Subcutaneous adipose tissue (tissue), 4 donors: Measurements from ENCODE around the gene TWIST2. TPM values are rescaled to one million over a fixed set of nuclear protein-coding genes. Genes with fewer than 3 reads are reported as not detected.

Source experiments
- total RNA-seq, 4 donors: library from RNA; depleted of rRNA; stranded (reverse); fragments of >200 nt; gene quantifications; one replicate each; pipeline ENCODE4 v1.1.0, GENCODE V29; 2016
- TF ChIP-seq, protein P1 (sequence below): fragments of 450-650 bp; IDR thresholded peaks from one replicate; pipeline ENCODE4 v1.5.1; 2016; ENCODE audit warnings: low read depth, mild to moderate bottlenecking, control low read depth, antibody characterized with exemption, moderate library complexity

TWIST2 gene
- total RNA-seq, result 100 to 1,000 TPM in 2 of 4 donors, 10 to 100 TPM in 2; 90.8 to 282 (median 125) TPM

DNA sequence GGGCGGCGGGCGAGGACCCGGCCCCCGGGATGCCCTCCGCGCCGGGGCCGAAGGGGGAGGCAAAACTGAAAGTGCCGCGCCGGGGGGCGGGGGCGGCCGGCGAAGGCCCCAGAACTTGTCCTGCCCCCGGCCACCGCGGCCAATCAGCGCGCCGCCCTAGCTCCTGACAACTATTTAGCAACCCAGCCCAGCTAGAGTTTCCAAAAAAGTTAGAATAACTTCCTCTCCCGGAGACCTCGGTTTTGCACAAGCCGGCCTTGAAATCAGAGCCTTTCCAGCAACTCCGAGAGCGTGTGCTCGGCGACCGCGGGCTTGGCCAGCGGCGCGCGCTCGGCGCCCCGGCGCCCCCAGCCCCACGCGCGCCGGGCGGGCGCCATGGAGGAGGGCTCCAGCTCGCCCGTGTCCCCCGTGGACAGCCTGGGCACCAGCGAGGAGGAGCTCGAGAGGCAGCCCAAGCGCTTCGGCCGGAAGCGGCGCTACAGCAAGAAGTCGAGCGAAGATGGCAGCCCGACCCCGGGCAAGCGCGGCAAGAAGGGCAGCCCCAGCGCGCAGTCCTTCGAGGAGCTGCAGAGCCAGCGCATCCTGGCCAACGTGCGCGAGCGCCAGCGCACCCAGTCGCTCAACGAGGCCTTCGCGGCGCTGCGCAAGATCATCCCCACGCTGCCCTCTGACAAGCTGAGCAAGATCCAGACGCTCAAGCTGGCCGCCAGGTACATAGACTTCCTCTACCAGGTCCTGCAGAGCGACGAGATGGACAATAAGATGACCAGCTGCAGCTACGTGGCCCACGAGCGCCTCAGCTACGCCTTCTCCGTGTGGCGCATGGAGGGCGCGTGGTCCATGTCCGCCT is at the start of gene TWIST2:
TWIST2 (plus strand) TSS at position 245 of the 850 bp plus-strand sequence; CDS start at position 376, 131 bp downstream.
- TF ChIP-seq, protein P1, sequence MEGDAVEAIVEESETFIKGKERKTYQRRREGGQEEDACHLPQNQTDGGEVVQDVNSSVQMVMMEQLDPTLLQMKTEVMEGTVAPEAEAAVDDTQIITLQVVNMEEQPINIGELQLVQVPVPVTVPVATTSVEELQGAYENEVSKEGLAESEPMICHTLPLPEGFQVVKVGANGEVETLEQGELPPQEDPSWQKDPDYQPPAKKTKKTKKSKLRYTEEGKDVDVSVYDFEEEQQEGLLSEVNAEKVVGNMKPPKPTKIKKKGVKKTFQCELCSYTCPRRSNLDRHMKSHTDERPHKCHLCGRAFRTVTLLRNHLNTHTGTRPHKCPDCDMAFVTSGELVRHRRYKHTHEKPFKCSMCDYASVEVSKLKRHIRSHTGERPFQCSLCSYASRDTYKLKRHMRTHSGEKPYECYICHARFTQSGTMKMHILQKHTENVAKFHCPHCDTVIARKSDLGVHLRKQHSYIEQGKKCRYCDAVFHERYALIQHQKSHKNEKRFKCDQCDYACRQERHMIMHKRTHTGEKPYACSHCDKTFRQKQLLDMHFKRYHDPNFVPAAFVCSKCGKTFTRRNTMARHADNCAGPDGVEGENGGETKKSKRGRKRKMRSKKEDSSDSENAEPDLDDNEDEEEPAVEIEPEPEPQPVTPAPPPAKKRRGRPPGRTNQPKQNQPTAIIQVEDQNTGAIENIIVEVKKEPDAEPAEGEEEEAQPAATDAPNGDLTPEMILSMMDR, result no peak

DNA sequence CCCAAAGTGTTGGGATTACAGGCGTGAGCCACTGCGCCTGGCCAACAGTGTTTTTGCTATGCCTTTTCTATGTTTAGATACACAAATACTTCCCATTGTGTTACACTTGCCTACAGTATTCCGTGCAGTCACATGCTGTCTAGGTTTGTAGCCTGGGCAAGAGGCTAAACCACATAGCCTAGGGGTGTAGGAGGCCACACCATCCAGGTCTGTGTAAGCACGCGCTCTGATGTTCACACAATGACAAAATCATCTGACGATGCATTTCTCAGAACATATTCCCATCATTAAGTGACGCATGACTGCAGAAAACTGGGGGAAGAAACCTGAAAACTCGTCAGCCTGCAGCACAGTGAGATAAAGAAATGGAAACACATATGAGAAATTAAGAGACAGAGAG is 46.1 kb upstream of the TWIST2 start:
- TF ChIP-seq, protein P1, result no peak

DNA sequence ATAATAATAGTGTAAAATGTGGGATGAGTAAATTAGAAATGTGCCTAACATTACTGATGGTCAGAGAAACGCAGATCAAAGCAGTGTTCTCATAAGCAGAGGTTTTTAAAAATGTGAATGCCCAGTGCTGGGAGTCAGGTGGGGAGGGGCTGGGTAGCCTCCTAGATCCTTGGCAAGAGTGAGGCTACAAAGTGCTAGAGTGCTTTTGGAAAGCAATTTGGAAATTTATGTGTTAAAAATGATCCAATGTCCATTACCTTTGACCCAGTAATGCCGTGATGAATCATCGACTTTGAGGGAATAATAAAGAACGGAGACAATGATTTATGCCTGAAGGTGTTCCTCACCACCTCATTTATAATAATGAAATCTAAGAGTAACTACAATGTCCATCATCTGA is 44.9 kb upstream of the TWIST2 start:
- TF ChIP-seq, protein P1, result no peak

DNA sequence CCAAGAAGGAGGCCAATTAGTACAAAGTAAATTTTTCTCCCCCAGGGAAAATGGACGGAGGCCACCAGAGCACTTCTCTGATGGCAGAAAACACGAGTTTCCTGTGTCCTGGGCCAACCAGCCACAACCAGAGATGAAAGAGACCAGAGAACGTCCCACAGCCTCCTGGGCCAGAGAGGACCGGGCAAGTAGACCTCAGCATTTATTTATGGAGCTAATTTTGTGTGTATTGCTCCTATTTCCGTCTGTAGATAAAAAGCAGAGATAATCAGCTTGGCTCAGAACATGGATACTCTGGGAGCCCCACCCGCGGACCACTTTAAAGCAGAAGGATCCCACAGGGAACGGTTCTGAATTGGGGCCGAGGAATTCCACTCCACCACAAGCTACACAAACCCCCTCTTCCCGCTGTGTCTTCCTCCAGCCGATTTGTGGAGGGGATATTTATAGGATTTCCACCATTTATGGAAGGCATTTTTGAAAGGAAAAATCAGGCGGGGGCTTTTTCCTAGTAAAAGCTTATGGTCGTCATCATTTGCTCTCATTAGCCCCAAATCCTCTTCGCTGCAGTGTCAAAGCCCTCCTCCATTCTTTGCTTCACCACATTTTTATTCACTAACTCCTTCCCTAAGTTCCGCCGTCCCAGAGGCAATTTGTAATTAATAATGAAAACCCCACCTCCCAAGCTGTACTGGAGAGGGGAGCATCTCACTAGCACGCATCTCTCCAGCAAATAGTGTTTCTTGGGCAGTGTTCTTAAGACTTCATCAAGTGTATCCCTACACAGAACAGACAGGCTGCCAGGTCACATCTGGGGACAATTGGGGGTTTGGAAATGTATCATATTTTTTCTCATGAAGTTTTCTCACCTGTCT is 43.7 kb upstream of the TWIST2 start:
- TF ChIP-seq, protein P1, result no peak

DNA sequence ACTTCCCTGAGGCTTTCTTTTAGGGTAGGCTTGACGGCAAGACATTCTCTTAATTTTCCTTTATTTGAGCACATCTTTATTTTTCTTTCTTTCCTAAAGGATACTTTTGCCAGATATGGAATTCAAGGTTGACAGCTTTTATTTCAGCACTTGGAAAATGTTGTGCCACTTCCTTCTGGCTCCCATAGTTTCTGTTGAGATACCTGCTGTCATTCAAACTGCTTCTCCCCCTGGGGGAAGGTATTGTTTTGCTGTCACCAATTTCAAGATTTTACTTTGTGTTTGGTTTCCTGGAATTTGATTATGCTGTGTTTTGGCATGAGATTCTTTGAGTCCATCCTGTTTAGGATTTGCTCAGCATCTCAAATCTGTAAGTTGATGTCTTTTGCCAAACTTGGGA is 39.1 kb upstream of the TWIST2 start:
- TF ChIP-seq, protein P1, result no peak

DNA sequence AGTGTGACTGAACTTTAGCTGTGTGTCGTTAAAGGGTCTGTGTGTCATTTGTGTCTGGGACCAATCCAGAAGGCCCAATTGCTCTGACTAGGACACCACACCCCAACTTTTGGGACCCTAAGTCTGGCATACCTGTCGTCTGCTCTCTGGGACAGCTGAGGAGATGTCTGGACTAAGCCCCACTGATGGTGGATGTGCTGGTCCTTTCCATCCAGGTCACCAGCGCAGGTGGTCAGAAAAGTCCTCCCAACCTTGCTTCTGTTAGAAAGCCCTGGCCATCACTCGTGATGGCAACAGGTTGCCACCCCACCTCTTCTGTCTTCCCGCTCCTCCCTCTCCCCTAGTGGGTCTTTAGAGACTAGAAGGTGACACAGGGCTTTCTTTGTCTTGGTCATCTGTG is 37.6 kb upstream of the TWIST2 start:
- TF ChIP-seq, protein P1, result no peak

DNA sequence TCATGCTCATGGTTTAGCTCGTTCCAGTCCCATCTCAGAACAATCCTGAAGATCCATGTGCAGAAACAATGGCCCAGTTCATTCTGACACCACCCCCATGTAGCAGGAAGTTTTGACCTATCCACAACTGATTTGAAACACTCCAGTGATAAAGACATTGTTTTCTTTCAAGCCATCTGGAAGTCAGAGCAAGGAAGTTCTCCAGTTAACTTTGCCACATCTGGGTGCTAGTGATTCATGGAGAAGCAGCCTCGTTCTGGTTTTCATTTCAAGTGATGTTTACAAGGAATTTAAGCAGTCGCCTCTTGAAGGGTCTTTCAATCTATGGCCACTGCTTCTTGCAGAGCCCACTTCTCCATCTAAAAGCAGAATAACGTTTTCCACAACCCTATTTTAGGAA is 36.6 kb upstream of the TWIST2 start:
- TF ChIP-seq, protein P1, result no peak
